H1 (cell line): Measurements from ENCODE around the gene FTL. TPM values are rescaled to one million over a fixed set of nuclear protein-coding genes. Genes with fewer than 3 reads are reported as not detected.

Experiments used
- CTCF ChIA-PET: fragments of 300-600 bp; sonication (Branson Sonifier 250); formaldehyde crosslinking; loops from one replicate; lab custom pipeline; 2021; ENCODE audit not compliant: partially characterized antibody; lab: Charles Lee
- POLR2A ChIA-PET: fragments of 300-600 bp; sonication (Branson Sonifier 250); formaldehyde crosslinking; loops from one replicate; lab custom pipeline; 2021; ENCODE audit warnings: inconsistent platforms; ENCODE audit not compliant: partially characterized antibody; lab: Charles Lee
- DNase-seq, 2 experiments: peaks; one replicate each; pipeline versions ENCODE4 v3.0.0 to v3.0.0-alpha.2; 2010 to 2022; ENCODE audit warnings: low spot score in 2 of 2, low read depth in 1 of 2, mixed read lengths in 1 of 2
- FAIRE-seq: peaks from 2 replicates; lab custom pipeline; 2011; peaks lifted over from hg19 to GRCh38; lab: Jason Lieb, UNC
- H2AFZ ChIP-seq: 2 replicates; pipeline ENCODE4 v1.8.1; 2012; ENCODE audit warnings: low read length, inconsistent platforms
- H2AK5ac ChIP-seq: 2 replicates; pipeline ENCODE4 v1.6.1; 2013; ENCODE audit warnings: low read depth, low read length
- H2BK120ac ChIP-seq: replicated peaks from 2 replicates; pipeline ENCODE3; 2013; ENCODE audit warnings: low read depth, low read length, inconsistent platforms
- H2BK12ac ChIP-seq: 2 replicates; pipeline ENCODE4 v1.6.1; 2013; ENCODE audit warnings: low read depth, low read length
- H2BK15ac ChIP-seq: 2 replicates; pipeline ENCODE4 v1.6.1; 2013; ENCODE audit warnings: low read length
- H2BK20ac ChIP-seq: 2 replicates; pipeline ENCODE4 v1.6.1; 2013; ENCODE audit warnings: low read length
- H2BK5ac ChIP-seq: 2 replicates; pipeline ENCODE4 v1.6.1; 2013; ENCODE audit warnings: low read depth, low read length
- H3K14ac ChIP-seq: 2 replicates; pipeline ENCODE4 v1.6.1; 2013; ENCODE audit warnings: inconsistent platforms; ENCODE audit not compliant: insufficient read length
- H3K18ac ChIP-seq: 2 replicates; pipeline ENCODE4 v1.6.1; 2013; ENCODE audit warnings: low read length; ENCODE audit errors: extremely low read depth
- H3K23ac ChIP-seq: 2 replicates; pipeline ENCODE4 v1.6.1; 2013; ENCODE audit warnings: inconsistent platforms; ENCODE audit not compliant: insufficient read length
- H3K23me2 ChIP-seq: 2 replicates; pipeline ENCODE4 v1.6.1; 2013; ENCODE audit warnings: low read depth, low read length
- H3K27ac ChIP-seq: 2 replicates; pipeline ENCODE4 v1.6.1; 2011; ENCODE audit warnings: low read depth, low read length, inconsistent platforms
- H3K27me3 ChIP-seq, 4 experiments: replicated peaks in 1 of 4; 1 replicate in 1 of 4; 2 replicates in 3 of 4; pipeline versions ENCODE4 v1.6.1 to v1.8.1; 2011 to 2013; ENCODE audit warnings: low read length in 3 of 4, mild to moderate bottlenecking in 3 of 4, inconsistent platforms in 2 of 4, mixed read lengths in 2 of 4, moderate library complexity in 1 of 4; ENCODE audit not compliant: control insufficient read depth in 3 of 4, insufficient read depth in 3 of 4; ENCODE audit errors: extremely low read depth in 1 of 4
- H3K36me3 ChIP-seq, 4 experiments: 2 replicates each; pipeline versions ENCODE4 v1.6.1 to v1.8.1; 2011 to 2013; ENCODE audit warnings: mild to moderate bottlenecking in 4 of 4, low read length in 3 of 4, moderate library complexity in 2 of 4, control low read depth in 1 of 4, inconsistent platforms in 1 of 4; ENCODE audit not compliant: insufficient read depth in 4 of 4, control insufficient read depth in 2 of 4
- H3K4ac ChIP-seq: replicated peaks from 2 replicates; pipeline ENCODE3; 2013; ENCODE audit warnings: low read length, low read depth, mixed read lengths, inconsistent platforms; ENCODE audit not compliant: insufficient read length
- H3K4me1 ChIP-seq, 4 experiments: replicated peaks in 1 of 4; 1 replicate in 1 of 4; 2 replicates in 3 of 4; pipeline versions ENCODE4 v1.6.1 to v1.8.1; 2011 to 2013; ENCODE audit warnings: low read length in 3 of 4, inconsistent platforms in 2 of 4, mixed read lengths in 1 of 4; ENCODE audit not compliant: insufficient read depth in 4 of 4, control insufficient read depth in 3 of 4
- H3K4me2 ChIP-seq, 2 experiments: 2 replicates each; pipeline versions ENCODE4 v1.6.1 to v1.8.1; 2011 to 2013; ENCODE audit warnings: low read depth in 2 of 2, low read length in 2 of 2, control low read depth in 1 of 2, inconsistent platforms in 1 of 2, mild to moderate bottlenecking in 1 of 2; ENCODE audit not compliant: insufficient read depth in 1 of 2
- H3K4me3 ChIP-seq, 4 experiments: fragments of 200-600, 300-600 bp in 1 of 4; sonication (generic), shearing (Covaris generic), sonication (Bioruptor Twin) in 1 of 4; 2 replicates each; pipeline versions ENCODE4 v1.5.1 to v1.8.1; 2011 to 2016; ENCODE audit warnings: low read length in 4 of 4, low read depth in 3 of 4, control low read depth in 2 of 4, inconsistent platforms in 2 of 4, mild to moderate bottlenecking in 2 of 4, mixed read lengths in 1 of 4, moderate library complexity in 1 of 4; ENCODE audit not compliant: insufficient read depth in 2 of 4; ENCODE audit errors: extremely low read depth in 1 of 4
- H3K56ac ChIP-seq: replicated peaks from 2 replicates; pipeline ENCODE3; 2013; ENCODE audit warnings: low read depth, mild to moderate bottlenecking, mixed read lengths, low read length, inconsistent platforms; ENCODE audit not compliant: insufficient read length
- H3K79me1 ChIP-seq: 2 replicates; pipeline ENCODE4 v1.6.1; 2013; ENCODE audit warnings: low read depth, low read length, control low read depth
- H3K79me2 ChIP-seq, 2 experiments: 2 replicates each; pipeline versions ENCODE4 v1.6.1 to v1.8.1; 2012 to 2013; ENCODE audit warnings: low read length in 2 of 2, mild to moderate bottlenecking in 2 of 2, inconsistent platforms in 1 of 2; ENCODE audit not compliant: insufficient read depth in 2 of 2, control insufficient read depth in 1 of 2
- H3K9ac ChIP-seq, 4 experiments: replicated peaks in 1 of 4; 1 replicate in 1 of 4; 2 replicates in 3 of 4; pipeline versions ENCODE4 v1.6.1 to v1.8.1; 2011 to 2013; ENCODE audit warnings: low read depth in 3 of 4, low read length in 3 of 4, control low read depth in 2 of 4, mild to moderate bottlenecking in 2 of 4, moderate library complexity in 2 of 4, inconsistent platforms in 1 of 4; ENCODE audit errors: extremely low read depth in 1 of 4
- H3K9me3 ChIP-seq, 2 experiments: 2 replicates each; pipeline versions ENCODE4 v1.6.1 to v1.8.1; 2012 to 2013; ENCODE audit warnings: mild to moderate bottlenecking in 2 of 2, moderate library complexity in 2 of 2, control low read depth in 1 of 2, inconsistent platforms in 1 of 2, low read depth in 1 of 2, low read length in 1 of 2, mixed read lengths in 1 of 2; ENCODE audit not compliant: insufficient read depth in 2 of 2
- H4K20me1 ChIP-seq, 2 experiments: replicated peaks in 1 of 2; 2 replicates each; pipeline versions ENCODE3 to v1.8.1; 2011 to 2013; ENCODE audit warnings: inconsistent platforms in 2 of 2, low read length in 2 of 2, mild to moderate bottlenecking in 1 of 2; ENCODE audit not compliant: insufficient read depth in 2 of 2, control insufficient read depth in 1 of 2
- H4K5ac ChIP-seq: 2 replicates; pipeline ENCODE4 v1.6.1; 2013; ENCODE audit warnings: low read length, low read depth, mixed read lengths, inconsistent platforms; ENCODE audit not compliant: insufficient read length
- H4K8ac ChIP-seq: 2 replicates; pipeline ENCODE4 v1.8.0; 2013; ENCODE audit warnings: mild to moderate bottlenecking, moderate library complexity, low read length, inconsistent platforms; ENCODE audit not compliant: insufficient read depth; ENCODE audit errors: extremely low read depth
- H4K91ac ChIP-seq: replicated peaks from 2 replicates; pipeline ENCODE3; 2013; ENCODE audit warnings: low read length, mixed read lengths, inconsistent platforms; ENCODE audit not compliant: insufficient read length
- ATF2 ChIP-seq: IDR thresholded peaks from 2 replicates; pipeline ENCODE4 v1.6.1; 2012; ENCODE audit warnings: low read length, inconsistent platforms
- CBX5 ChIP-seq: fragments of 300-800, 300-1000 bp; sonication (generic); IDR thresholded peaks from 2 replicates; pipeline ENCODE4 v1.7.1; 2016; ENCODE audit warnings: antibody characterized with exemption, low read length, low read depth
- CEBPB ChIP-seq: IDR thresholded peaks from 2 replicates; pipeline ENCODE4 v1.6.1; 2012; ENCODE audit warnings: low read depth, low read length
- CHD1 ChIP-seq: IDR thresholded peaks from 2 replicates; pipeline ENCODE4 v1.6.1; 2012; ENCODE audit warnings: low read depth, low read length, improper control_type of control experiment
- CHD2 ChIP-seq: IDR thresholded peaks from 2 replicates; pipeline ENCODE4 v1.6.1; 2012; ENCODE audit warnings: low read length, improper control_type of control experiment
- RFX5 ChIP-seq: IDR thresholded peaks from 2 replicates; pipeline ENCODE4 v1.6.1; 2011; ENCODE audit warnings: low read depth, low read length, improper control_type of control experiment, borderline replicate concordance
- SIRT6 ChIP-seq: IDR thresholded peaks from one replicate; pipeline ENCODE4 v1.7.1; 2012; ENCODE audit warnings: low read length, inconsistent platforms
- SP2 ChIP-seq: IDR thresholded peaks from 2 replicates; pipeline ENCODE4 v1.6.1; 2012; ENCODE audit warnings: mild to moderate bottlenecking, low read length, inconsistent platforms
- SUZ12 ChIP-seq: fragments of 200-600 bp; sonication (generic); IDR thresholded peaks from 2 replicates; pipeline ENCODE4 v1.6.1; 2012; ENCODE audit warnings: mild to moderate bottlenecking, inconsistent platforms, low read length, moderate library complexity, mixed read lengths
- TEAD4 ChIP-seq: IDR thresholded peaks from 2 replicates; pipeline ENCODE4 v1.6.1; 2012; ENCODE audit warnings: low read depth, low read length, inconsistent platforms, mixed read lengths
- WGBS, 2 experiments: shearing (Covaris generic) in 1 of 2; methylation state at CpG; one replicate each; pipeline versions ENCODE4 v1.1.6 to v1.1.7; 2013 to 2015; ENCODE audit warnings: low lambda C conversion rate in 2 of 2, mixed read lengths in 2 of 2, inconsistent platforms in 1 of 2, low coverage in 1 of 2, missing lambda C conversion rate in 1 of 2; ENCODE audit not compliant: insufficient replicate concordance in 2 of 2, insufficient coverage in 1 of 2, insufficient read length in 1 of 2; ENCODE audit errors: extremely low coverage in 1 of 2, missing lambda C conversion rate in 1 of 2; 5-methylcytosine and 5-hydroxymethylcytosine counted together
- polyA plus RNA-seq, 7 experiments: library from polyadenylated mRNA; depleted of rRNA in 3 of 7; stranded (reverse) in 5 of 7; unstranded in 2 of 7; fragments of >200 nt in 5 of 7; fragments of 200-250 nt in 2 of 7; gene quantifications; 1 replicate in 5 of 7; 2 replicates in 1 of 7; 4 replicates in 1 of 7; pipeline versions ENCODE4 v1.2.1 to v1.2.3, GENCODE V29; 2011 to 2013; ENCODE audit warnings: missing spikeins in 2 of 7, mixed read lengths in 2 of 7
- total RNA-seq: library from RNA; stranded (reverse); fragmentation: NEBNext Ultra II Directional; extraction: Animal tissue kit (Norgen Biotek cat#: 25700); gene quantifications from 2 replicates; pipeline ENCODE4 v1.2.1, GENCODE V29; 2021

The FTL gene
- total and polyA plus RNA-seq, 2 of the 8 experiments (the other 6 are each of a cell fraction or from before 2014, with no cell fraction given) = 1,751 to 2,427 TPM

GRCh38 chr19:49010453-49010852 lies 45.3 kb downstream of the FTL start:
- Histone ChIP-seq H2BK120ac (no peak overlapping the region), H3K4ac (no peak overlapping the region), H3K27me3 (no peaks in the 10 kb centered on the region), H3K14ac (no peak overlapping the region), H4K5ac (no peak overlapping the region), H3K9me3 (no peaks in the 10 kb centered on the region), H4K91ac (no peak overlapping the region), H4K20me1 (peaks cover 3 to 9% of the 10 kb centered on the region in 2 experiments), H2AFZ (no peak overlapping the region), H2BK20ac (no peak overlapping the region), H2BK15ac (no peak overlapping the region), H3K79me2 (no peaks in the 10 kb centered on the region), H3K4me1 (no peaks in the 10 kb centered on the region), H2AK5ac (no peak overlapping the region), H3K36me3 (peaks cover 15 to 40% (median 31%) of the 10 kb centered on the region in 4 experiments; a peak in 7 of 8 replicates), H3K23me2 (no peaks in the 10 kb centered on the region), H4K8ac (no peak overlapping the region), H2BK12ac (no peak overlapping the region), H3K56ac (no peak overlapping the region), H3K9ac (no peak overlapping the region), H3K27ac (no peak overlapping the region), H3K4me2 (no peak overlapping the region), H3K79me1 (peaks cover 2% of the 10 kb centered on the region; the same call in 1 of the 2 replicates), H3K23ac (no peak overlapping the region), H3K18ac (no peak overlapping the region), H2BK5ac (no peak overlapping the region), H3K4me3 (no peak overlapping the region)
- TF ChIP-seq CBX5 (no peak), ATF2 (no peak), CHD2 (no peak), CHD1 (no peak), TEAD4 (no peak), SUZ12 (no peak), CEBPB (no peak), SP2 (no peak), SIRT6 (no peak), RFX5 (no peak)
- DNase-seq = no peak
- no peak for FAIRE-seq
- CTCF ChIA-PET = interaction anchor here (0.6 to 6.2 kb wide), 6 partner anchors 12 to 215 kb away, joined by 3 to 66 read pairs (median 3); partner anchors contain the start of gene CGB2
- 81% methylated on average over 17 of the region's 18 CpGs; no CpG with 5 or more reads in 1 of the 2 experiments for WGBS, 2 experiments
- POLR2A ChIA-PET = interaction anchor here (0.9 to 2.2 kb wide), 3 partner anchors 9 to 12 kb away, joined by 3 to 8 read pairs (median 3); no protein-coding TSS in a partner anchor
